ENCODE measurements around the gene KCNE4.

The KCNE4 gene

DNA sequence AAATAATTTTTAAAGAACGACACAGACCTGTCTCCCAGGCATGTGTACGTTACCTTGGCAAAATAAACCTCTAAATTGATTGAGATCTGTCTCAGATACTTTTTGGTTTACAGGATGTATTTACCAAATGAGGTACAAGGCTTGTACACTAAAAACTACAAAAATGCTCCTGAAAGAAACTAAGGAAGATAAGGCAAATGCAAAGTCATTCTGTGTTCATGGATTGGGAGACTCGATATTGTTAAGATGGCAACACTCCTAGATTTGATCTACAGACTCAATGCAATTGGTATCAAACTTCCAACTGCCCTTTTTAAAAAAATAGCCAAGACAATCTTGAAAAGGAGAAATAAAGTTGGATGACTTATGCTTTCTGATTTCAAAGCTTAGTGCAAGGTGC lies 11.5 kb upstream of the KCNE4 start:
- H3K9ac ChIP-seq (ENCODE audit: low read depth in 1 of 2, low read length in 2 of 2), result no peak overlapping the region
- no peak overlapping the region for H3K27ac ChIP-seq (ENCODE audit: low read depth, low read length)
- no peak overlapping the region for H3K4me3 ChIP-seq (ENCODE audit: low read depth in 1 of 2, low read length in 2 of 2)
- no peaks in the 10 kb centered on the region for H3K36me3 ChIP-seq (ENCODE audit: control insufficient read depth in 1 of 2, insufficient read depth in 2 of 2, low read length in 2 of 2)
- H3K27me3 ChIP-seq (ENCODE audit: control insufficient read depth in 1 of 2, insufficient read depth in 2 of 2, low read length in 2 of 2), result no peaks in the 10 kb centered on the region
- no peaks in the 10 kb centered on the region for H3K4me1 ChIP-seq (ENCODE audit: control insufficient read depth in 1 of 2, insufficient read depth in 2 of 2, low read length in 2 of 2)
- no peaks in the 10 kb centered on the region for H3K9me3 ChIP-seq (ENCODE audit: control insufficient read depth in 1 of 2, low read length in 2 of 2)

DNA sequence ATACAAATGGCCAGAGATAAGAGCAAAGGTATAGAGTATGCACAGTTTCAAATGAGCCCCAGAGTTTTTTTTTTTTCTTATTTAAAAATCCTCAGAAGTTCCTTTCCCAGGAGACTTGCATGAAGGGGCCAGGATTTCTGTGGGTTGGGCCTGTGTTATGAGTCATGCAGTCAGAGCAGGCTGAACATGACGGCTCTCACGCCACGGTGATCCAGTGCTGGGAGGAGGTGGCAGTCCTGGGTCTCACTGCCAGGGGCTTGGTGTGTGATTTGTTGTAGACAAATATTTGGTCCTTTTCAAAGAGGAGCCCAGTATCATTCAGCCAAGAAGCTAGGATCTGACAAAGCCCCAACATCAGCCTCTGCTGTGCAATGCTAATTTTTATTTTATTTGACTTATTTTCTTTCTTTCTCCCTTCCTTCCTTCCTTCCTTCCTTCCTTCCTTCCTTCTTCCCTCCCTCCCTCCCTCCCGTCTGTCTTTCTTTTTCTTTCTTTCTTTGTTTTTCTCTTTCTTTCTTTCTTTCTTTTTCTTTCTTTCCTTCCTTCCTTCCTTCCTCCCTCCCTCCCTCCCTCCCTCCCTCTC lies 10.4 kb upstream of the KCNE4 start:
- no peak overlapping the region for H3K4me3 ChIP-seq (ENCODE audit: low read depth in 1 of 2, low read length in 2 of 2)
- no peaks in the 10 kb centered on the region for H3K4me1 ChIP-seq (ENCODE audit: control insufficient read depth in 1 of 2, insufficient read depth in 2 of 2, low read length in 2 of 2)
- H3K27ac ChIP-seq (ENCODE audit: low read depth, low read length), result no peak overlapping the region
- no peaks in the 10 kb centered on the region for H3K9me3 ChIP-seq (ENCODE audit: control insufficient read depth in 1 of 2, low read length in 2 of 2)
- no peaks in the 10 kb centered on the region for H3K27me3 ChIP-seq (ENCODE audit: control insufficient read depth in 1 of 2, insufficient read depth in 2 of 2, low read length in 2 of 2)
- no peak overlapping the region for H3K9ac ChIP-seq (ENCODE audit: low read depth in 1 of 2, low read length in 2 of 2)
- no peaks in the 10 kb centered on the region for H3K36me3 ChIP-seq (ENCODE audit: control insufficient read depth in 1 of 2, insufficient read depth in 2 of 2, low read length in 2 of 2)

DNA sequence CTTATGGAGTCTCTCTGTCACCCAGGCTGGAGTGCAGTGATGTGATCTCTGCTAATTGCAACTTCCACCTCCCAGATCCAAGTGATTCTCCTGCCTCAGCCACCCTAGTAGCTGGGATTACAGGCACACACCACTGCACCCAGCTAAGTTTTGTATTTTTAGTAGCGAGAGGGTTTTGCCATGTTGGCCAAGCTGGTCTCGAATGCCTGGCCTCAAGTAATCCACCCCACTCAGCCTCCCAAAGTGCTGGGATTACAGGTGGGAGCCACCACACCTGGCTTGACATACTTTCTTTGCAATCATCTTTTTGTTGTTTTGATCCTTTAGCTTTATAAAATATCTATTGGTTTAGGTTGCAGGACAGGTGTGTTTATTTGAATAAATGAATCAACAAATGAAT lies 9.7 kb upstream of the KCNE4 start:
- Histone ChIP-seq H3K4me1 (ENCODE audit: control insufficient read depth in 1 of 2, insufficient read depth in 2 of 2, low read length in 2 of 2) (no peaks in the 10 kb centered on the region), H3K9me3 (ENCODE audit: control insufficient read depth in 1 of 2, low read length in 2 of 2) (no peaks in the 10 kb centered on the region), H3K27ac (ENCODE audit: low read depth, low read length) (no peak overlapping the region), H3K36me3 (ENCODE audit: control insufficient read depth in 1 of 2, insufficient read depth in 2 of 2, low read length in 2 of 2) (no peaks in the 10 kb centered on the region), H3K4me3 (ENCODE audit: low read depth in 1 of 2, low read length in 2 of 2) (no peak overlapping the region), H3K9ac (ENCODE audit: low read depth in 1 of 2, low read length in 2 of 2) (no peak overlapping the region), H3K27me3 (ENCODE audit: control insufficient read depth in 1 of 2, insufficient read depth in 2 of 2, low read length in 2 of 2) (no peaks in the 10 kb centered on the region)

DNA sequence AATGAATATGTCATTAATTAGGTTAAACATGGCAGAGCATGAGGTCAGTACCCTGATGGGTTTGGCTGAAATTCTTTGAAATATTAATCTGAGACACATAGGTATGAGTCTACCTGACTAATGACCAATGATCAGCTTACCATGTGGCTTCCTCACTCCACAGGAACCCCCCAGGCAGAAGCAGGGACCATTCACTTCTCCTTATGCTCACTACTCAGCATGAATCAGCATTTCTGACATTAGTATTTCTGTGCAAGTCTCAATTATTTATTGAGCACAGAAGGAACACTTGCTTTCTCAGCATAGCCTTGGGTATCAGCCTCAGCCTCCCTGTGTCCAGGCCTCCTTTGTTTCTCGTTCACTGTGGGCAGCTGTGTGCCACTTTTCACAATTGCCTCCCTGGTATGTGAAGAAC lies 9.3 kb upstream of the KCNE4 start:
- no peaks in the 10 kb centered on the region for H3K4me1 ChIP-seq (ENCODE audit: control insufficient read depth in 1 of 2, insufficient read depth in 2 of 2, low read length in 2 of 2)
- no peak overlapping the region for H3K9ac ChIP-seq (ENCODE audit: low read depth in 1 of 2, low read length in 2 of 2)
- H3K4me3 ChIP-seq (ENCODE audit: low read depth in 1 of 2, low read length in 2 of 2), result no peak overlapping the region
- no peaks in the 10 kb centered on the region for H3K27me3 ChIP-seq (ENCODE audit: control insufficient read depth in 1 of 2, insufficient read depth in 2 of 2, low read length in 2 of 2)
- H3K9me3 ChIP-seq (ENCODE audit: control insufficient read depth in 1 of 2, low read length in 2 of 2), result no peaks in the 10 kb centered on the region
- H3K36me3 ChIP-seq (ENCODE audit: control insufficient read depth in 1 of 2, insufficient read depth in 2 of 2, low read length in 2 of 2), result no peaks in the 10 kb centered on the region
- H3K27ac ChIP-seq (ENCODE audit: low read depth, low read length), result no peak overlapping the region

DNA sequence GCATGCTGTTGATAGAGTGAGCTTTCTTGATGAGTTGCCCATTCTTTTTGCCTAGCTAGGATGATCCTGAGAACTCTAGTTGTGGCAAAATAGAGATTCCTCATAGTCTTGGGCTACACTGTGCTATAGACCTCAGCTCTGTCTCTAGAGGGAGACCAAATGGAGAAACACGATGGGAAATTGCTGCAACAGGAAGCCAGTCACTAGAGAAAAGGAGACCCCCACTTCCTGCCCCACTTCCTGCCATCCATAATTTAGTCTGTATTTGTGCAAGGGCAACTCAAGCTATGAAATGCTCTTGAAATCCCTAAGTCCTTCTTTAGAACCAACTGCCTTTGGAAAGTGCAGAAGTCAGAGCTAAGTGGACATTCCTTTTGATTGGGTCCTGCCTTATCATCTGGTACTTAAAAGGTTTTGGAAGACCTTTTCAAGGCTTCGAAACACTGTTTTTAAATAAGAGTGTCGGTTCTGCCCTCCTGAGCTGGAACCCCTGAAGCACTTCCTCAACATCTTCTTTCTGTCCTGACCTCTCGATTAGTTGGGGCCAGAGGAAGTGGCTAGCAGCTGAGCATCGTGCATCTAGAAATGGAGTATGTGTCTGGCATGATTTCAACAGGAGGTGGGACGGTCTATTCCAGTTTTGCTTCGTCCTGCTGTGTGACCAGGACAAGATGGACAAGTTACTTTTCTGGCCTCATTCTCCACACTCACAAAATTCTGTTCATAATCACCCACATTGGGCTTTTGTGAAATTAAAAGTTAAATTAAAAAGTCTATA lies 8.6 kb upstream of the KCNE4 start:
- Histone ChIP-seq H3K27ac (ENCODE audit: low read depth, low read length) (no peak overlapping the region), H3K27me3 (ENCODE audit: control insufficient read depth in 1 of 2, insufficient read depth in 2 of 2, low read length in 2 of 2) (no peaks in the 10 kb centered on the region), H3K36me3 (ENCODE audit: control insufficient read depth in 1 of 2, insufficient read depth in 2 of 2, low read length in 2 of 2) (no peaks in the 10 kb centered on the region), H3K4me3 (ENCODE audit: low read depth in 1 of 2, low read length in 2 of 2) (no peak overlapping the region), H3K9ac (ENCODE audit: low read depth in 1 of 2, low read length in 2 of 2) (no peak overlapping the region), H3K4me1 (ENCODE audit: control insufficient read depth in 1 of 2, insufficient read depth in 2 of 2, low read length in 2 of 2) (no peaks in the 10 kb centered on the region), H3K9me3 (ENCODE audit: control insufficient read depth in 1 of 2, low read length in 2 of 2) (no peaks in the 10 kb centered on the region)

DNA sequence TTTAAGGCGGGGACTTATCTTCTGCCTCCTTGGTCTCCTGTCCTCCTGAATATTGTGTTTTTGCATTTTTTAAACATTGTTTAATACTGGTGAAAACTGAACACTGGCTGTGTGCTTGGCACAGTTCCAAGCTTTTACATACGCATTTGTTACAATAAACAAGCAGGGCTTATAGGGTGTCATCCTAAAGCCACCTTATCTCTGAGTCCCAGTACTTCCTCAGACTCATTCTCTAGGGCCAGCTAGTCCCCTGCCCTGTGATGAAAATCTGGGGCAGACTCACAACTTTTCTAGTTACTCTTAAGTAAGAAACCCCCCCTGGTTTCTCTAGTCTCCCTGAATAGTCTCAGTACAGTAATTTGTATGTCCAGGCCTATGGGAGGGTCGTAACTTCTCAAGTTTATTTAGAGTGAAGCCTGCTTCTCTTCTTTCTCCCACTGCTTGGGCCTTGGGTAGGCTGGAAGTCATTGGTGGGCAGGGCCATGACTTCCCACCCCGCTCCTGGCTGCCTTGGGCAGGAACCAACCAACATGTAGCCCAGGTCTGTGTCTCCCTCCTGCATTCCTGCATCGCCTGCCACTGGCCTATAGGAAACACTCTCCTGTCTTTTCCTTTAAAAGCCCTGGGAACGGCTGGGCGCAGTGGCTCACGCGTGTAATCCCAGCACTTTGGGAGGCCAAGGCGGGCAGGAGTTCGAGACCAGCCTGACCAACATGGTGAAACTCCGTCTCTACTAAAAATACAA lies 7.7 kb upstream of the KCNE4 start:
- Histone ChIP-seq H3K4me1 (ENCODE audit: control insufficient read depth in 1 of 2, insufficient read depth in 2 of 2, low read length in 2 of 2) (no peaks in the 10 kb centered on the region), H3K9ac (ENCODE audit: low read depth in 1 of 2, low read length in 2 of 2) (no peak overlapping the region), H3K27ac (ENCODE audit: low read depth, low read length) (no peak overlapping the region), H3K9me3 (ENCODE audit: control insufficient read depth in 1 of 2, low read length in 2 of 2) (no peaks in the 10 kb centered on the region), H3K4me3 (ENCODE audit: low read depth in 1 of 2, low read length in 2 of 2) (no peak overlapping the region), H3K27me3 (ENCODE audit: control insufficient read depth in 1 of 2, insufficient read depth in 2 of 2, low read length in 2 of 2) (no peaks in the 10 kb centered on the region), H3K36me3 (ENCODE audit: control insufficient read depth in 1 of 2, insufficient read depth in 2 of 2, low read length in 2 of 2) (no peaks in the 10 kb centered on the region)

DNA sequence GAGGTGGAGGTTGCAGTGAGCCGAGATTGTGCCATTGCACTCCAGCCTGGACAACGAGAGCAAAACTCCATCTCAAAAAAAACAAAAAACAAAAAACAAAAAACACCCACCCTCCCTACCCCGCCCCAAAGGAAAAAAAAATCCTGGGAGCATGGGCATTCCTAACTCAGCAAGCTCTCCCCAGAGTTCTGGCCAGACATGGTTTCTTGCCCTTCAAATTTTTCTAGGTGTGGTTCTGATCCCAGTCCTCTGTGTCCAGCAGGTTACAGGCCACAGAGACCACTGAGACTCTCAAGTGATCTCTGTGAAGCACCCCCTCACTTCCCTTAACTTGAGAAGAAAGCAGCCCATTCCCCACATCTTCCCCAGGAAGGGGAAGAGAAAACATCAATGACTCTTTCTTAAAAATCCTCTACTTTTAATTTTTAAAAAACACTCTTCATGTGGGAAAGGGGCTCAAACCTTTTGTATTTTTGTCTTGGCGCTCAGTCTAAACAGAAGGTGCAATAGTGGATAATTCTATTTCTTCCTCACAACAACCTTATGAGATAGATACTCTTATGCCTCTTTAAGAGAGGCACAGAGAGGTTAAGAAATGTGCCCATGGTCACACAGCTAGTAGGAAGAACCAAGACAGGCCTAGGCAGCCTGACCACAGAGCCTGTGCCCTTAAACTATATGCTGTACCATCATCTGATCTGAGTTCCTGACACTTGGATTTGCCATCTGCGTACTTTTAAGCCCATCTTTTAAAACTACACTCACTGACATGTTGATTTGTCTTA lies 6.9 kb upstream of the KCNE4 start:
- Histone ChIP-seq H3K9me3 (ENCODE audit: control insufficient read depth in 1 of 2, low read length in 2 of 2) (no peaks in the 10 kb centered on the region), H3K9ac (ENCODE audit: low read depth in 1 of 2, low read length in 2 of 2) (no peak overlapping the region), H3K27ac (ENCODE audit: low read depth, low read length) (no peak overlapping the region), H3K36me3 (ENCODE audit: control insufficient read depth in 1 of 2, insufficient read depth in 2 of 2, low read length in 2 of 2) (no peaks in the 10 kb centered on the region), H3K4me3 (ENCODE audit: low read depth in 1 of 2, low read length in 2 of 2) (no peak overlapping the region), H3K4me1 (ENCODE audit: control insufficient read depth in 1 of 2, insufficient read depth in 2 of 2, low read length in 2 of 2) (no peaks in the 10 kb centered on the region), H3K27me3 (ENCODE audit: control insufficient read depth in 1 of 2, insufficient read depth in 2 of 2, low read length in 2 of 2) (no peaks in the 10 kb centered on the region)

DNA sequence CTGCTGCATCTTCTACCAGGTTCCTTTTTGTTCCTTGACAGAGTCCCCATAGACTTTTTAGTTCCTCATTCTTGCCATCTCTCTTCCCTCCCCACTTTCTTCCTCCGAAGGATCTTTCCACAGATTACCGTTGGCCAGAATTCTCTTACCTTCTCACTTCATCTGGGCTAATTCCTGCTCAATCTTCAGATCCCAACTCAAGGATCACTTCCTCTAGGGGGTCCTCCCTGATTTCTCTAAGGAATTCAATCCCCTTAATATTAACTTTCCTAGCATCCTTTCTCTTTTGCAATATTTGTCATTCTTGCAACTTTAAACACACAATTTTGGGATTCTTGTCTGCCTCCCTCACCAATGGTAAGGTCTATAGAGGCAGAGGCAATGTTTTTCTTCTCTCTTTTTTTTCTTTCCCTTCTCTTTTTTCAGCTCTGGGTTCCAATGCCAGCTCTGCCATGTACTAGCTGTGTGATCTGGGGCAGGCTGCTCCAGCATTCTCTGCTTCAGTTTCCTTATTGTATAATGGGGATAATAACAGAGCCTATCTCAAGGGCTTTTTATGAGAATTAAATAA lies 5.4 kb upstream of the KCNE4 start:
- no peaks in the 10 kb centered on the region for H3K27me3 ChIP-seq (ENCODE audit: control insufficient read depth in 1 of 2, insufficient read depth in 2 of 2, low read length in 2 of 2)
- H3K4me1 ChIP-seq (ENCODE audit: control insufficient read depth in 1 of 2, insufficient read depth in 2 of 2, low read length in 2 of 2), result peaks cover 0 to 3% of the 10 kb centered on the region in 2 donors
- H3K9ac ChIP-seq (ENCODE audit: low read depth in 1 of 2, low read length in 2 of 2), result no peak overlapping the region
- H3K4me3 ChIP-seq (ENCODE audit: low read depth in 1 of 2, low read length in 2 of 2), result no peak overlapping the region
- H3K36me3 ChIP-seq (ENCODE audit: control insufficient read depth in 1 of 2, insufficient read depth in 2 of 2, low read length in 2 of 2), result no peaks in the 10 kb centered on the region
- no peak overlapping the region for H3K27ac ChIP-seq (ENCODE audit: low read depth, low read length)
- no peaks in the 10 kb centered on the region for H3K9me3 ChIP-seq (ENCODE audit: control insufficient read depth in 1 of 2, low read length in 2 of 2)

DNA sequence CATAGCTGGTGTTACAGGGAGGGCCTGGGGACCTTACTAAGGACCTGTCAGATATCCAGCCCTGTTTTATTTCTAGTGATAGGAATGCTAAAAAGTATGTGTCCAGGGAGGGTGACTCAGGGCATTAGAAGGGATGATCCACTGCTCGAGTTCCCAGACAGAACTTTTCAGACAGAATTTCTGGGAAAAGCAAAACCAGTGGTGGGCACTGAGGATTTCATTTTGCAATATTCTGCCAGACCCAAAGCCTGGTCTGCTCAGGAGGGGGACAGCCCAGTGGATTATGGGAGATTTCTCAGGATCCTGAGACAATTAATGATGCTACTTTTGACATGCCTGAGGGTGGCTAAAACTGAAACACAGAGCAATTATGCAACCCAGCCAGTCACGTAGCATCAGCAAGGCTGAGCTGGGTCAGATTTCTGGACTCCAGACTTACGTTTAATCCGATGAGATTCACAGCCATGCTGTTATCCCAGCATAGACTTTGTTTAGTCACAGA lies 4.7 kb upstream of the KCNE4 start:
- peaks cover 0 to 3% of the 10 kb centered on the region in 2 donors for H3K4me1 ChIP-seq (ENCODE audit: control insufficient read depth in 1 of 2, insufficient read depth in 2 of 2, low read length in 2 of 2)
- no peak overlapping the region for H3K27ac ChIP-seq (ENCODE audit: low read depth, low read length)
- H3K27me3 ChIP-seq (ENCODE audit: control insufficient read depth in 1 of 2, insufficient read depth in 2 of 2, low read length in 2 of 2), result no peaks in the 10 kb centered on the region
- no peak overlapping the region for H3K4me3 ChIP-seq (ENCODE audit: low read depth in 1 of 2, low read length in 2 of 2)
- no peaks in the 10 kb centered on the region for H3K36me3 ChIP-seq (ENCODE audit: control insufficient read depth in 1 of 2, insufficient read depth in 2 of 2, low read length in 2 of 2)
- no peaks in the 10 kb centered on the region for H3K9me3 ChIP-seq (ENCODE audit: control insufficient read depth in 1 of 2, low read length in 2 of 2)
- no peak overlapping the region for H3K9ac ChIP-seq (ENCODE audit: low read depth in 1 of 2, low read length in 2 of 2)

Measured in duodenal mucosa (tissue), 2 donors.